AG04449 (cell line): Measurements from ENCODE around the gene ATG4D.

Experiments used
- CTCF ChIA-PET: fragments of 350-600 bp; formaldehyde crosslinking; extraction: SDS; loops from one replicate; lab custom pipeline; 2021; ENCODE audit warnings: antibody characterized with exemption; lab: Yijun Ruan, JAX
- POLR2A ChIA-PET: fragments of 400-600, 350-600 bp; formaldehyde crosslinking; extraction: SDS; loops from one replicate; lab custom pipeline; 2020; ENCODE audit warnings: antibody characterized with exemption, inconsistent platforms; lab: Yijun Ruan, JAX
- DNase-seq: peaks from one replicate; pipeline ENCODE4 v3.0.0-alpha.2; 2010; ENCODE audit warnings: low read depth, low spot score
- H3K4me3 ChIP-seq: 2 replicates; pipeline ENCODE4 v1.5.1; 2011; ENCODE audit warnings: low read depth, mild to moderate bottlenecking, control low read depth, low read length
- CTCF ChIP-seq: IDR thresholded peaks from one replicate; pipeline ENCODE4 v1.5.1; 2011; ENCODE audit warnings: mild to moderate bottlenecking, moderate library complexity, low read length, control low read depth, inconsistent platforms; ENCODE audit not compliant: insufficient read depth; ENCODE audit errors: missing control alignments

Gene ATG4D

GRCh38 chr19:10582091-10582490 is 38.4 kb downstream of the ATG4D start:
- TF ChIP-seq CTCF, result no peak
- ChIA-PET CTCF (interaction anchor here (0.6 to 19.6 kb wide), 36 partner anchors 8 to 288 kb away, joined by 3 to 644 read pairs (median 8); partner anchors contain the start of genes CDC37, CDKN2D, QTRT1 and S1PR5), POLR2A (no interaction called here)
- no peak for DNase-seq
- no peak overlapping the region for H3K4me3 ChIP-seq

- CTCF ChIA-PET, result interaction anchor here (1.4 to 19.6 kb wide), 7 partner anchors 12 to 114 kb away, joined by 4 to 644 read pairs (median 41); partner anchors contain the start of genes CDKN2D and QTRT1
- no peak for TF ChIP-seq CTCF
- POLR2A ChIA-PET, result no interaction called here
- DNase-seq, result no peak
- H3K4me3 ChIP-seq, result no peak overlapping the region
Measured at GRCh38 chr19:10583036-10583776, 39.5 kb downstream of the ATG4D start.

- no peak for TF ChIP-seq CTCF
- CTCF ChIA-PET, result interaction anchor here (0.9 to 19.6 kb wide), 3 partner anchors 10 to 111 kb away, joined by 3 to 644 read pairs (median 178); partner anchors contain the start of gene QTRT1
- no peak overlapping the region for H3K4me3 ChIP-seq
Measured at GRCh38 chr19:10586396-10586795, 42.7 kb downstream of the ATG4D start.

GRCh38 chr19:10587022-10587838 is 43.5 kb downstream of the ATG4D start, which contains the start of gene AP1M2:
TSS of gene AP1M2 (minus strand) at chr19:10587312. CDS start at chr19:10587231, 81 bp downstream.
- H3K4me3 ChIP-seq, result no peak within 1 kb of the TSS
- no peak for DNase-seq
- CTCF ChIA-PET, result interaction anchor here (9.1 kb wide), 1 partner anchor 110 kb away, joined by 178 read pairs; the partner anchor contains the start of gene QTRT1
- TF ChIP-seq CTCF, result no peak
- POLR2A ChIA-PET, result no interaction called here

More at GRCh38 chr19:10586396-10586795, 42.7 kb downstream of the ATG4D start:
- POLR2A ChIA-PET, result no interaction called here
- no peak for DNase-seq

- POLR2A ChIA-PET, result no interaction called here
- no peak for DNase-seq
- CTCF ChIA-PET, result interaction anchor here (3.8 kb wide), 1 partner anchor 57 kb away, joined by 31 read pairs; no protein-coding TSS in a partner anchor
- no peak for TF ChIP-seq CTCF
- H3K4me3 ChIP-seq, result no peak overlapping the region
Measured at GRCh38 chr19:10587839-10588150, 44.1 kb downstream of the ATG4D start.
